ENCODE measurements around the gene P2RY6.

Gene P2RY6

DNA sequence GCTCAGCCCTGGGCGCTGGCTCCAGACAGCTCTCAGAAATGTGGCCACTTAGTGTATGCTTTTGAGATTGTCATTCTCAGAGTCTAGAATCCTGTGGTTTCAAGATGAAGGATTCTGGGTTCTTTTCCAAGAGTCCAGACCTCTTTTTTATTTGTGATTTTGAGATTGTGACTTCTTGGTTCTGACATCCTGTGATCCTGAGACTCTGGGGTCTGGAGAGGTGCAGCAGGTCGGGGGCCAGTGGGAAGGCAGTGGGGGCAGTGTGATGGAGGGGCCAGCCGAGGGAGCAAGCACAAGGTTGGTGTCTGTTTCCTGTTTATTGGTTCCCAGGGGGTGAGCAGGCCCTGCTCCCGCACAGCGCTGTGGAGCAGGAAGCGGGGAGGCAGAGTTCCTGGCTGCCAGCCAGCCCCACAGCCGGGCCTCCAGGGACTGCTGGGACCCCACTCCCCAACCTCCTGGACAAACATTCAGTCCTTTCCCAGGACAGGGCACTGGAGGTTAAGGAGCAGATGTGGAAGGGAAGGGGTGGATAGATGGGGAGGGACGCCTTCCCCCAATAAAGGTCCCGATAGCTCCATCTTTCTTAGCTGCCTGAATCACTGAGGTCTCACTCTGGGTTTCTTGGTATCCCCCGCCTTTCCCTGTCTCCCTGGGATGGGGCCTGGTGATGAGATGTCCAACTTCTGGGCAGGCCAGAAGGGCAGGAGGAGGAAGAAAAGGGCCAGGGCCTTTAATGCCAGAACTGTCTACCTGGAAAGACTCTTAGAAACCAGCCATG lies 49.7 kb downstream of the P2RY6 start:
- DNase-seq = peak in 1 of 42 donors; percentile 35
- intact Hi-C loops (cut with DNase I) = no loop called here

DNA sequence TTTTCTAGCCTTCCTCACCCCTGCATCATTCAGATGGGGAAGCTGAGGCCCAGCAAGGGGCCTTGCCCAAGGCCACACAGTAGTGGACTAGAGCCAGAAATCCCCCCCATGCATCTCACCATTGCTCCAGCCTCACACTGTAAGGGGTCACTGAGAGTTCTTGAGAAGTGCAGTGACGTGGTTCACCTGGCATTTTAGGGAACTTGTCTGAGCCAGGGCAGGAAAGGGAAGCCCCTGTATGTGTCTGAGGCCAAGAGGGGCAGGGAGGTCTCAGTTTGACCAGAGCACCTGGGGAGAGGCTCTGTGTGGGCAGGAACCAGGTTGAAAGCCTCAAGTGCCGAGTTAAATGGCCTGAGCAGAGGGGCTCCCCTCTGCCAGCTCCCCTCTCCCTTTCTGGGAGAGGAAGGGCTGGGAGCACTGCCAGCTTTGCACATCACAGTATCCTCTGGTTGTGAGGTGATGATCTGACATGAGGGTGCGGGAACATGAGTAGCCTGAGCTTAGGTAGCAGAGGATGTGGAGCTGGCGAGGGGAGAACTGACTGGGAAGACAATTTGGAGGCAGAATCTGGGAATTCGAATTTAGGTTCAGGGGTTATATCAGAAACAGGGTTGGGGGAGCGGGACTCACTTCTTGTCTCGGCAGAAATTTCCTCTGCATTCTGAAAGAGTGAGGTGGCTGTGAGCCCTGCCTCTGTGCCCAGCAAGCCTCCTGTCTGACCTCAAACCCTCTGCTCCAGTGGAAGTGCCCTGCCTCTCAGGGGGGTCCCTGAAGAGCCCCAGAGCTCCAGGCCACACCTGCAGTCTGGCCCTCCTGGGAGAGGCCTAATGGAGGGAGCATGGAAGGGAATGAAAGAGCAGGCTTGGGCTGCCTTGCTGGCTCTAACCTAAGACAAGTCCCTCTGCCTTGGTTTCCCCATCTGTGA lies 50.5 kb downstream of the P2RY6 start:
- intact Hi-C loops (cut with DNase I) = no loop called here

DNA sequence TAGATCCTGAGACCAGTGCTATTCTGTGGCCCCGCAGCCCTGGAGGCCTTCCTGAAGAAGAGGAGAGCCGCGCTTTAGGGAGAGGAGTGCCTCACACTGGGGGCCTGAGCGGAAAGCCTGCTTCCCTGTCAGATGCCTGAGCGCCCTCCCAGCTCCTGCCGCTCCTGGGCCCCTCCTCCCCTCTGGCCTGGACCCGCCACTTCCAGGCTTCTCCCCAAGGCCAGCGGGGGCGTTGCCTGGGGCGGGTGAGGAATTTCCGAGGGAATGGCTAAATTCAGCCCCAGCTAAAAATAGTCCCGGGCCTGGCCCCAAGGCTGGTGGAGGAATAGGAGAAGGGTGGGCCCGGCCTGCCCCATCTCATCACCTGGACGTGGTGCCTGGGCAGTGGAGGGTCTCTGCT lies 51.3 kb downstream of the P2RY6 start:
- intact Hi-C loops (cut with DNase I) = no loop called here
- peak in 22 of 42 donors; percentile 32 to 74 (median 48) for DNase-seq

More for the DNA sequence above, 50.5 kb downstream of the P2RY6 start:
- DNase-seq = no peak

DNA sequence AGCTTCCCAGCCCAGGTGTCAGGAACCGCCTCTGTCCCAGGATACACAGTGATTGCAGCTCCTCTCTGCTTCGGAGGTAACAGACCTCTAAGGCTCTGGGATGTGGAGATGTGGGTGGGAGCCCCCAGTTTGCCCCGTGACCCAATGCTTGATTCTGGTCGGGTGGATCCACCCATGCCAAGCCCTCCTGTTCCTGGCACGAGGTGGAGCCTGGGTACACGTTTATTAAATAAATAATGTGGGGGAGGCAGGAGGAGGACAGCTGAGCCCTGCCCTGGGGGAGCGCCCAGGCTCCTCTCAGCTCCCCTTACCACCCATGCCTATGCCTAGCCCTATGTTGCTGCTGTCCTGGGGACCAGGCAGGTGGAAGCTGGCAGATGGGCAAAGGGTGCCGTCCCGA lies 52.0 kb downstream of the P2RY6 start:
- intact Hi-C loops (cut with DNase I) = no loop called here
- DNase-seq = no peak

DNA sequence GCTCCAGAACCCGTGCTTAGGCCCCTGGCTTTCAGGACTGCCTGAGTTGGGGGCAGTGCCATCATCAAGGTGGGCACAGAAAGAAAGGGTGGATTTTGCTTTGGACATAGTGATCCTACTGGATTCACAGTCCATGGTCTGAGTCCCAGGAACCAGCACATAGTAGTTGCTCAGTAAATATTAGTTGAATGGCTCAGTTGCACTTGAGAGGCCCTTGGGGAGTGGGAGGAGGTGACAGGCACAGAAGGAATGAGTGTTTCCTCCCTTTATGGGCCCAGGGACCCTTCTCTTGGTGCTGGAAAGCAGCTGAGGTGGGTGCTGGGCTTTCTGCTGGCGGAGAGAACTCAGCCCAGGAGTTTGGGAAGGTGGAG lies 52.5 kb downstream of the P2RY6 start:
- intact Hi-C loops (cut with DNase I) = no loop called here
- no peak for DNase-seq

DNA sequence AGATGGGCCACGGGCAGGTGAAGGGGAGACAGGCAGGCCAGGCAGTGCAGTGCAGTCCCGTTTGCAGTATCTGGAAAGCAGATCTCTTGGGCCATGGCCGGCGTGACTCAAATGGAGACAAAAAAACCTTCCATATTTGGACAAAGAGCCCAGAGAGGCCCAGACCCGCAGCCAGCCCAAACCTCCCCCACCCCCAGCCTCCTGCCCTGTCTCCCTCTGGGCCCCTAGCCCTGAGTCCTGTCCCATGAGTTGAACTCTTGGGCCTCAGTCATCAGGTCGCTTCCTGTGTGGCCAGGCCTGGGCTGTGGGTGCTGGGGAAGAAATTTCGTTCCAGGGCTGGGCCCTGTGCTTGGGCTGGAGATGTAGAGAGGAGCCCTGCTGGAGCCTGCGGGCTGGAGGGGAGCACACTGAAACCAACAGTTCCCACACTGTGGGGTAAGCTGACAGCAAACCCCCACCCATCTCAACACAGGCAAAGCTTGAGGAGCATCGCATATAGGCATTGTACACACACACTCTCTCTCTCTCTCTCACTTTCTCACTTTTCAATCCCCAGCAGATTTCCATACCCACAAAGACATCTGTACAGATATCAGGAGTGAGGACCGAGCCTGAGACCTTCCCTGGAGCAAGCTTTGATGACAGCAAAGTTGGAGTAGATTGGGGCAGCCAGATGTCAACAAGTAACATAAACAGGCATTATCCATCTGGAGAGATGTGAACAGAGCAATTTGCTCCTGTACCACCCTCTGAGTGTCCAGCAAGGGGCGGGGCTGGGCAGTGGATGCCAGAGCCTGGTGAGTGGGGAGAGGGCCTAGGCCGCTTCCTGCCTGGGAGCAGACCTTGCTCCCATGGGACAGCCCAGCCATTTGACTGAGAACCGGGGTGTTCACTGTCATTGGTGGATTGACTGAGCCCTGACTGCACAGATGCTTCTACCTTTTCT lies 53.2 kb downstream of the P2RY6 start:
- peak in 1 of 42 donors; percentile 37 for DNase-seq
- intact Hi-C loops (cut with DNase I) = no loop called here

DNA sequence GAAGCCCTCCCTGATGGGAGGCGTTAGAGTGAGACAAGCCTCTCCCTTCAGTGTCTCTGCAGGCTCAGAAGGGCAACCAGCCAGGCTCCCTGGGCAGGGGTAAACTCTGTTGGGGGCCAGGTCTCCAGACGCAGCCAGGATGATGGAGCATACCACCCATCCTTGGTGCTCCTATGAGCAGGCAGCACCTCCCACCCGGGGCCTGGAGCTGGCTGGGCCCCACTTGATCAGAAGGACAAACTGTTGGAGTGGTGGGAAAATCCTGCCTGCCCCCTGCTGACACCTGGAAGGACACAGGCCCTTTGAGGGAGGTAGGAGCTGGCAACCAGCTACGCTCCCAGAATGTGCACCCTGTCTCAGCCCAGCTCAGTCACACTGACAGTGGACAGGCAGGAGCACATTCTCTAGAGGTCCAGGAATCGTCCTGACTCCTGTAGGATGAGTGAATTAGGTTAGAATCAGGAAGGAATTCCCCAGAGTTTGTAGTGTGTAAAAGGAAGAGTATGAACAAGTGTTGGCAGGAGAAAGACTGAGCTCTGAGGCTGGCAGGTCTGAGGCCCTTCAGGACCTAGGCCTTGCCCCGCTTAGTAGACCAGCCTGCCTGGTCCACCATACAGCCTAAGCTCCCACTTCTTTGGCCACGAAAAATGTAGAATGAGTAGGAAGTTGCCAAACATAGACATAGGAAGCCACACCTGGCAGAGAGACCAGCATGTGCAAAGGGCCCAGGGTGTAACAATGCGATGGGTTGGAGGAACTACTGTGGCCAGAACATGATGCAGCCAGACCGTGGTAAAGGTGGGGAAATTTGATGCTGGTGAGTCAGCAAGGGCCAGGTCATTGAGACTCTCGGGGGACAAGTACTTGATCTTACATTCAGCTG lies 55.0 kb downstream of the P2RY6 start:
- DNase-seq = no peak
- intact Hi-C loops (cut with DNase I) = no loop called here

DNA sequence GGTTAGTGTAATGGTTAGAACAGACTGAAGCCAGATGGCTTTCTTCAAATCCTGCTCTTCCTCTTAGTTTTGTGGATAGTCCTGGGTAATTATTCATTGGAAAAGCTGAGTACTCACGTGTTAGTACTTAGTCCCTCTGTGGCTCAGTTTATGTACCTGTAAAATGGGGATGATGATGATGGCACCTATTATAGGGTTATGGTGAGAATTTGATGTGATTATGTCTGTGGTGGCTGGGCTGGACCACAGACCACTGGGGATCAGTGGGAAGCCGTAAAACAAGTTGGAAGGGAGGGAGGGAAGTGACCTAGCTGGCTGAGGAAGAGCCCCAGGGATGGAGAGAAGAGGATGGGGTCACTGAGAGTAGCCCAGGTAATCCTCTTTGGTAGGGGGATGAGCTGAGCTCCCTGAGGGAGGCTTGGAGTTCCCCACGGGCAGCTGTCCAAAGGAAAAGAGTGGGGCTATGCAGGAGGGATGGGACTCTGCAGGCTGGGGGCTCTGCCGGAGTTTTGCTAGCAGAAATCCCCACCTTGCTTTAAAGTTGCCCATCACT lies 55.8 kb downstream of the P2RY6 start:
- DNase-seq = no peak
- intact Hi-C loops (cut with DNase I) = no loop called here

DNA sequence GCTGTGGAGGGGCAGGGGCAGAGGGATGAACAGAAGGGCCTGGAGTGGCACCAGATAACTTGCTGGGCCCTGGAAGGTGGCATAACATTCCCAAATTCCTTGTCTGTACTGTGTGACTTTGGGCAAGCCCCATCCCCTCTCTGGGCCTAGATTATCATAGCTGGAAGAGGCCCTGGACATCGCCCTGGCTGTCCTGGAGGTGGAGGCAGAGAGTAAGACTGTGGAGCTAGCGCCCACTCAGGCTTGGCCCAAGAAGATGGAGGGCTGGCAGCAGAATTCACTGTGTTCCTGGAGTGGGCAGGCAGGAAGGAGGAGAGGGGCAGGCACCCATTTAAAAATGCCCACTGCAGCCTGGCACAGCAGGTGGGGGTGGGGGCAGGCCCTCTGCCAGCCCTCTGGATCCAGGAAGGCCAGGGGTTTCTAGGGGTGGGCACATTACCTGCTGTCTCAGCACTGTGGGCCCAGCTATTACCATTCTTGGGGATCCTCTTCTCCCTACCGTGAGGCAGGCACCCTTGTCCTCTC lies 58.5 kb downstream of the P2RY6 start:
- intact Hi-C loops (cut with DNase I) = no loop called here
- DNase-seq = no peak

DNA sequence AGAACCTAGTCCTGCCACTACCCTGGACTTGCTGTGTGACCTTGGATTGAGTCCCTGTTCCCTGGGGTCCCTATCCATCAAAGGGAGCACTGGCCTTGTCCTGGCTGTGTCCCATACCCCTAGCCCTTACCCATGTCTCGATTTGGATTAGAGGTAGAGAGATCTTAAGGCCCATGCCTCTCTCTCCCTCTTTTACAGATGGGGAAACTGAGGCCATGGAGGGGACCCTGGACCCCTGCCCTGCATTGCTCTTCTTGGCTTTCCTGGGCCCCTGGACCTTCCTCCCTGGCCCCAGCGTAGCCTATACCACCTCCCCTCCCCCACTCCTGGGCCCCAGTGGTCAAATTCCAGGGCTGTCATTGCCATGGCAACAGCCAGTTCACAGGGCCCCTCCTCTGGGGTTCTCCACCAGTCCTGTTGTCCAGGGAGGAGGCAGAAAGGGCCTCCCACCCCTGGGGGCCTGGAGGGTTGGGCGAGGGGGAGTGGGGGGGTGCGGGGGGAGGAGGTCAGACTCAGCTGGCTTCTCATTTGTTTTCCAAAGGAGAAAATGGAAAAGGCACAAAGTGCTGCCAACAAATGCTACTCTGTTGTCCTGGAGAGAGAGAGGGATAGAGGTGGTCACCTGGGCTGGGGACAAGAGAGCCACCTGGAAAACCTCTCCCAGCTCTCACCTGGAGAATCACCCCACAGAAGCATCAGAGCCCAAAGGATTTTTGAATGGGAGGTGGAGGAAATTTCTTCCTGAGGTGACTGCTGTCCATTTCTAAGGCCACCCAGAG lies 59.2 kb downstream of the P2RY6 start:
- intact Hi-C loops (cut with DNase I) = no loop called here
- no peak for DNase-seq

DNA sequence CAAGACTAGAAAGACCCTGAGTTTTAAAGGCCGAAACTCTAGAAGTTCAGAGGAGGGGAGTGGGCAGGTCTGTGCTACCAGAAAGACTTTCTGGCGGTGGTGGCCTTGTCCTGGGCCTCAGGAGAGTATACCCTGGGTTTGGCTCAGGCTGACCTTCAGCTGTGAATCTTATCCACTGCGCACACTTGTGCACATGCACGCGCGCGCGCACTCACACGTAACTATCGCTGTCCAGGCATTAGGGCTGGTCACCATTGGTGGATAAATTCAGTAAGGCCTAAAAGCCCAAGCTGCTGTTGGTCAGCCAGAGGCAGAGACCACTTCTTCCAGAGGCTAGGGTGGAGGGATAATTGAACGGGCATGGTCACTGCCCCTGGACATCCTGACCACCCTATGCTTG lies 61.0 kb downstream of the P2RY6 start:
- intact Hi-C loops (cut with DNase I) = no loop called here
- no peak for DNase-seq

DNA sequence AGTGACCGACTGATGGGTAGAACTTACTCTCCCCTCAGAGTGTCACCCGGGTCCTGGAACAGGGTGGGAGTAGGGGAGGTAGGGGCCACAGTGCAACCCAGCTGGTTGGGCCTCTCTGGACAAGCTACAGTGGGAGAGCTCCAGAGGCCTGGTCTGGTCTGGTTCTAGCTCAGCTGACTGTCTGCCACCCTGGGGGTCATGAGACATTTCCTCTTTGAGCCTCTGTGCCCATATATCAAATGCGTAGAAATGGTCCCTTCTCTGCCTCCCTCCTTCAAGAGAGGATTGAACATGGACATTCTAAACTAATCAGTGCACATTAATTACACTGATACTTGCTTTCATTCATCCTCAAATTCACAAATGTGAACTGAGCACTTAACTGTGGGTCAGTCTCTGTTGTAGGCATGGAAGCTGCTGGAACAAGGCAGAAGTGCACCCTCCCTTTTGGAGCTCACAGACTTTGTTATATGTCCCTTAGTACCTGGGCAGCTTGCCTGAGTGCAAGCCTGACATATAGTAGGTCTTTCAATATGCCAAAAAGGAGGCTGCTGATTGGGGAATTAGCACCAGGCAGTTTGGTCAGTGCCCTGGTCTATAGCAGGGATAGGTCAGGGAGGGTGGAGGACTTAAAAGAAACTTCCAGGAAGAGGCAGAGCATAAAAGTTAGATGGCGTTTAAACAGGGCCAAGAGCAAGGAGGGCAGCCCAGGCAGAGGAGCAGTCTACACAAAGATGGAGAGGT lies 61.7 kb downstream of the P2RY6 start:
- intact Hi-C loops (cut with DNase I) = no loop called here
- DNase-seq = no peak

DNA sequence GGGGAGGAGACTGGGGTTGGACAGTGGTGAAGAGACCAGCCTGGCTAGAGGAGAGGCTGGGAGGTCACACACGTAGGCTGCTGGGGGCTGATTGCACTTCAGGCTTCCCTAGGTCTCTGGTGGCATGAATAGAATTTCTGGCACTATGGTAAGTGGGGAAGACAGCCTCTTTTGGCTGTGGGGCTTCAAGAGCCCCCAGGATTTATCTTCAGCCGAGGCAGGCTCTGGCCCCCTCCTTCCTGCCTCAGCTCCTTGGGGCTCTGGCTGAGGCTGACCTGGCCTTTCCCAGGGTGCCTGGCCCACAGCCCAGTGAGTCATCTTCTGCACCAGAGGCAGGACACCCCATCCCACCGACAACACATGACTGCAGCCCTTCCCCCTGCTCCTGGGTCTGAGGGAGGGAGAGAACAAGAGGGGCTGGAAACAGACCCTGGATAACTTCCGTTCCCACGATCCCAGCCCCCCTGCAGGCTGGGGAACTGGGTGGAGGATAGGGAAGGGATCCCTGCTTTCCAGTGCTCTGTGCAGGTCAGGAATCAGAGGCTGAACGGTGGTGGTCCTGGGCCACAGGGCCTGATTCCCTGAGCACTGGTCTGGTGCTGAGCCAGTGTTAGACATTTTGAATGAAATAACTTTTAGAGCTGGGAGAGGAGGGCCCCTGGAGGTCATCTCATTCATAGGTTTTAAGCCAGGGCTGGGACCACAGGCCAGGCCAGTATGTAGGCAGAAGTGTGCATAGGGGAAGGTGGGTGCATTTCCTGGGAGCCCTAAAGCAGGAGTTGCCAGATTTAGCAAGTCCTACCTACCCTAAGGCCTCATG lies 62.5 kb downstream of the P2RY6 start:
- intact Hi-C loops (cut with DNase I) = loop anchor here (1.0 kb wide), 1 partner anchor 28 kb away; no protein-coding TSS in a partner anchor
- DNase-seq = peak in 4 of 42 donors; percentile 51 to 69 (median 64)

DNA sequence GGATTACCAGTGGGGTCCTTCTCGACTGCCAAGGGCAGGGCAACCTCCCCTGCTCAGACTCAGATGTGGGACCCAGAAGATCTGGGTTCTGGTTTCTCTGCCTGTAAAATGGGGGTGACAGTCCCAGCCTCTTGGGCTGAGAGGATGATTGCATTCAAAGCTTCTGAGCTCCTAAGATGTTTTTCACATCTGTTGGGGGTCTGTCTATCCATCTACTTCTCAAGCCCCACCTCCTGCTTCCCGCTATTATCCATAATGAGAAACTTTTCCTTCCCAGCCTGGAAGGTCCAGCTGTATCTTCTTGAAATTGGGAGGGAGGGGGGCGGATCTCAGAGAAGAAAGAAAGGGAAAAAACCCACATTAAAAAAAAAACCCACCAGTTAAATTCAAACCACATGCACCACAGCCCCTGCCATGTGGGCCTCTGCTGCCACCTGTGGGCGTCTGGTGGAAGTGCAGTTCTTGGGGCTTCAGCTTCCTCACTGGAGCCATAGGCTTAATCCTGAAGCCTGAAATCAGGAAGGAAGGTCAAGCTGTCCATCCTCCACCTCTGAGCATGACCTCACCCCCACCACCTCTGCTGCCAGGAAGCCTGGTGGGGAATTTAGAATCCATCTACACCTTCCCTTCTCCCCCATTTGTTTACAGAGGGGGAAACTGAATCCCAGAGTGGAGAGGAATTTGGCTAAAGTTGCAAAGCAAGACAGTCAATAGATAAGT lies 63.2 kb downstream of the P2RY6 start:
- DNase-seq = peak in 41 of 42 donors; percentile 78 to 96 (median 89)
- intact Hi-C loops (cut with DNase I) = loop anchor here (1.0 kb wide), 1 partner anchor 29 kb away; no protein-coding TSS in a partner anchor

DNA sequence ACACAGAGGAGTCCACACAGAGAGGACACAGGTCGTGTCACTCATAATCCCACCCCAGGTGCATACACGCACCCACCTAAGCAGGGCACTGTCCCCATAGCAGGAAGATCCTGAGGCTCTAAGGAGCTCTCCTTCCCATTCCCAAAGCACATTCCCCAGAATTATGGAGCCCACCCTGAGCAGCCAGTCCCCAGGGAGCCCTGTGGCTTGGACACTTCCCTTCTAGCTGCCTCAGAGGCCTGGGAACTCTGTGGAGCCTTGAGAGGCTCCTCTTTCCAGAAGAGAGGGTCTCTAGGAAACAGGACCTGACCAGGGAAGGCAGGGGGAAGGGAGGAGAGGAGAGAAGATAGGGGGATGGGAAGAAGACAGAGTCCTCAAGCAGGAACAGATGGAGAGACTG lies 65.7 kb downstream of the P2RY6 start:
- intact Hi-C loops (cut with DNase I) = no loop called here
- DNase-seq = no peak

Measured in head of caudate nucleus (tissue), 42 donors.